MG63 (cell line): Measurements from ENCODE around the gene CALCOCO1. TPM values are rescaled to one million over a fixed set of nuclear protein-coding genes. Genes with fewer than 3 reads are reported as not detected.
A peak's percentile ranks its signal among the peaks of the same experiment; 100 is the strongest.

Experiments
- DNase-seq: peaks from one replicate; pipeline ENCODE4 v3.0.0-alpha.2; 2020
- H3K27me3 ChIP-seq: fragments of 250-450 bp; sonication (Bioruptor Pico); 2 replicates; pipeline ENCODE4 v1.5.1; 2020; ENCODE audit warnings: mild to moderate bottlenecking, moderate library complexity
- H3K36me3 ChIP-seq: fragments of 250-450 bp; sonication (Bioruptor Pico); 2 replicates; pipeline ENCODE4 v1.5.1; 2020; ENCODE audit warnings: mild to moderate bottlenecking, moderate library complexity
- H3K4me3 ChIP-seq: fragments of 250-450 bp; sonication (Bioruptor Pico); 2 replicates; pipeline ENCODE4 v1.5.1; 2020; ENCODE audit warnings: mild to moderate bottlenecking, moderate library complexity
- H3K9me3 ChIP-seq: fragments of 250-450 bp; sonication (Bioruptor Pico); 2 replicates; pipeline ENCODE4 v1.5.1; 2020; ENCODE audit warnings: mild to moderate bottlenecking, moderate library complexity
- total RNA-seq: library from RNA; depleted of rRNA; stranded (reverse); fragments of >200 nt; shearing (Covaris generic); gene quantifications from 2 replicates; pipeline ENCODE4 v1.2.3, GENCODE V29; 2014; ENCODE audit warnings: low replicate concordance

CALCOCO1 gene
- total RNA-seq, 1 experiment from 2014 or later: 42.4 TPM

DNA sequence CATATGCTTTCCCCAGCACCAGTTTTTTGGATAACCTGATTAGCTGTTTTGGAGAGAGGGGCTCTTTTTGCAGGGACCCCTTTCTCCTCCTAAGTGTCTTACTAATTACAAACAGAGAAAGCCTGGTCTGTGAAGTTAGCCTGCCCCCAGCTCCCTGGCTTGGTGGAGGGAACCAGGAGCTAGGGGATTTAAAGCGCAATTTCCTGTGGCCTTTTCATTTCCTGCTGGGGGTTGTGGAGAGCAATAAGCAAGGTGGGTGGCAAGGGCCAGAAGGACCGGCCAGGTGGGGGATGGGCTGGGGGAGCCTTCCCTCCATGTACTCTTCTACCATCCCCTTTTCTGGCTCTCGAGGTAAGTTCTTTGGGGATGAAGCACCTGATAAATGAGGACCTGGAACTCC is 28.6 kb upstream of the CALCOCO1 start:
- no peaks in the 10 kb centered on the region for H3K9me3 ChIP-seq

DNA sequence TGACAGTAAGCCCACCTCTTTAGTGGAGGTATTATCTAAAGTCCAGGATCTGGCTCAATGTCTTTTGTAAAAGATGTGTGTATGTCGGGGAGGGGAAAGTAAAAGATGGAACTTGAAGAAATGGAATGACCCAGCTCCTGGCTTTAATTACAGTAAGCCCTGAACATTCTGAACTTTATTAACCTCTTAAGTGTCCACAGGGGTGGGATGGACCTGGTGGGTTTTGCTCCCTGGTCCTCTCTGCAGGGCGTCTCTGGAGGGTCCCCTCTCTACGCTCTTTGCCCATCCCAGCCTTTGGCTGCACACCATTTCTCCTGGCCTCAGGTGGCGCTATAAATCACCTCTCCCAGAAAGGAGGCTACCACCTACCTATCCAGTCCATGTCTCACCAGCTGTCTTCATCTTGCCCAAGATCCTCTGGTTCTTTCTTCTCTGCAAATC is 28.2 kb upstream of the CALCOCO1 start:
- Histone ChIP-seq H3K36me3 (no peaks in the 10 kb centered on the region), H3K27me3 (no peaks in the 10 kb centered on the region), H3K4me3 (no peak overlapping the region), H3K9me3 (no peaks in the 10 kb centered on the region)
- DNase-seq: no peak

More for the DNA sequence above, 28.6 kb upstream of the CALCOCO1 start:
- Histone ChIP-seq H3K27me3 (no peaks in the 10 kb centered on the region), H3K4me3 (no peak overlapping the region), H3K36me3 (no peaks in the 10 kb centered on the region)
- DNase-seq: no peak

DNA sequence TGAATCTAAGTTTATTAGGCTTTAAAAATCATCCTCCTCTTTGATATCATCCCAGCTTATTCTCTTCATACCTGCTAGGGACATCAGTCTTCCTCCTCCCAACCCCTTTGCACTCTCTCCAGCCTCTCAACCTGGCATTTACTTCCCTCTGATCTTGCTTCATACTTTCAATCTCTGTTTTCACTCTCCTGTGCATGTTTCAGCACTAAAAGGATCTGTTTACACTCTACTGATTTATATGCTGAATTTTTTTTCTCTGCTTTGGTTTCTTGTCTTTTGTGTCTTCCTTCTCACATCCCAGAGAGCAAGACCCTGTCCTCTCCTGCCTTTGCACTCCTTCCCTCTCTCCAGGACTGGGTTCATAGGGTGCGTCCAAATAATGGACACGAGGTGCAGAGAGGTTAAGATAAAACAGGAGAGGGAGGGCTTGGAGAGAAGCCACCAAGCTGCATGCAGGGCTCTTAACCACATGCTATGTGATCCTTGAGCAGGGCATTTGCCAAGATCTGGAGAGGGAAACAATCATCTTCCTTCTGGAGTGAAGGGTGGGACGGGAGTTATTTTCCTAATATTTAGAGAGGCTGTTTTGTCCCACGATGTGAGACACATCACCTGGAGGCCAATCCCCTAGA is 27.5 kb upstream of the CALCOCO1 start:
- Histone ChIP-seq H3K27me3 (no peaks in the 10 kb centered on the region), H3K9me3 (no peaks in the 10 kb centered on the region), H3K36me3 (no peaks in the 10 kb centered on the region), H3K4me3 (no peak overlapping the region)
- peak; percentile 49 for DNase-seq

DNA sequence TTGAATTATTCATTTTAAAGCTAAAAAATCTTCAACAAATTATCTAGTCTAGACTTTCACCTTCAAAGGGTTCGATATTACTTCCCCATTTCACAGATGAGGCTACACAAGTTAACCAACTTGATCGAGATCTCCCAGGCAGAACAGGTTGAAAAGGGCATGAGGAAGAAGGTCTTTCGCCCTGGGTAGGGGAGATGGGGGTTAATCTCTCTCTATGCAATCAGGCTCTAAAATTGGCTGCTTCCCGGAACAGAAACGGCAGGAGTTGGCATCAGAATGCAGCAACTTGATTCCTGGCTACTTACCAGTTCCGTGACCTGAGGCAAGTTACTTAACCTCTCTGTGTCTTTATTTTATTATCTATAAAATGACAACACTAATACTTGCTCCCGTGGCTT is 26.9 kb upstream of the CALCOCO1 start:
- H3K4me3 ChIP-seq: no peak overlapping the region
- no peaks in the 10 kb centered on the region for H3K36me3 ChIP-seq
- H3K27me3 ChIP-seq: no peaks in the 10 kb centered on the region
- H3K9me3 ChIP-seq: no peaks in the 10 kb centered on the region
- DNase-seq: no peak

DNA sequence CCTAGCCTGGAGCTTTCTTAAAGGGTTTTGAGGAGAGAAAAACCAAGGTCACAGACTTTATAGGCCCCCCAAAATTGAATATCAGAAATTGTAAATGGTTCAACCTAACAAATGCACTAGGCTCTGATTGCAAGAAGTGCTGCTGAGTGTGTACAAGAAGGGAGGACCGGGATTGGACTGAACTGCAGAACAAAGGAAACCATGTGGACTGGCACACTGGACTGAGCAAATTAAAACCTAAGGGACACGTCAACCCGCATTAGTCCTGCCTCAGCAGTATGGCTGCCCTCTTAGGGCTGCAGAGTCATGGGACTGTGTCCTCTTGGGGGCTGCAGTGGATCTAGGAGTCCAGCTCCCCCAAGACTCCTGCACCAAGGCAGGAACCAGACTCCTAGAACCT is 25.4 kb upstream of the CALCOCO1 start:
- Histone ChIP-seq H3K4me3 (no peak overlapping the region), H3K27me3 (no peaks in the 10 kb centered on the region), H3K9me3 (no peaks in the 10 kb centered on the region), H3K36me3 (no peaks in the 10 kb centered on the region)
- no peak for DNase-seq

DNA sequence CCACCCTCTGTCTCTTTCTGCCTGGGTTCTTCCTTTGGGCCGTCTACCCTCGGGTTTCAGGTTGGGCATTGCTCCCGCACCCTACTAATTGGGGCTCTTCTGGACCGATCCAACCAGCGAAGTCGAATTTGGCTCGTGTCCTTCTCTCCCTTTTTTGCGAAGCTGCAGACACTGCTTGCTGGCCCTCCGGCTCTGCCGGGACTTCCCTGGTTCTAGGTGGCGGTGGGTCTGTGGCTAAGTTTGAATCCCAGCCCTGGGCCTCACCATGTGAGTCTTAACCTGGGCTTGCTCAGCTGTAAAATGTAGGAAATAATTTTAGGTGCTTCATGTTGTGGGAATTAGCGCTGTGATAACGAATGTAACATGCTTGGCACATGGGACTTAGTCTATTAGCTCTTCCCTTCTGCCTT is 24.9 kb upstream of the CALCOCO1 start:
- no peak overlapping the region for H3K4me3 ChIP-seq
- no peaks in the 10 kb centered on the region for H3K27me3 ChIP-seq
- no peaks in the 10 kb centered on the region for H3K9me3 ChIP-seq
- no peak for DNase-seq
- no peaks in the 10 kb centered on the region for H3K36me3 ChIP-seq

DNA sequence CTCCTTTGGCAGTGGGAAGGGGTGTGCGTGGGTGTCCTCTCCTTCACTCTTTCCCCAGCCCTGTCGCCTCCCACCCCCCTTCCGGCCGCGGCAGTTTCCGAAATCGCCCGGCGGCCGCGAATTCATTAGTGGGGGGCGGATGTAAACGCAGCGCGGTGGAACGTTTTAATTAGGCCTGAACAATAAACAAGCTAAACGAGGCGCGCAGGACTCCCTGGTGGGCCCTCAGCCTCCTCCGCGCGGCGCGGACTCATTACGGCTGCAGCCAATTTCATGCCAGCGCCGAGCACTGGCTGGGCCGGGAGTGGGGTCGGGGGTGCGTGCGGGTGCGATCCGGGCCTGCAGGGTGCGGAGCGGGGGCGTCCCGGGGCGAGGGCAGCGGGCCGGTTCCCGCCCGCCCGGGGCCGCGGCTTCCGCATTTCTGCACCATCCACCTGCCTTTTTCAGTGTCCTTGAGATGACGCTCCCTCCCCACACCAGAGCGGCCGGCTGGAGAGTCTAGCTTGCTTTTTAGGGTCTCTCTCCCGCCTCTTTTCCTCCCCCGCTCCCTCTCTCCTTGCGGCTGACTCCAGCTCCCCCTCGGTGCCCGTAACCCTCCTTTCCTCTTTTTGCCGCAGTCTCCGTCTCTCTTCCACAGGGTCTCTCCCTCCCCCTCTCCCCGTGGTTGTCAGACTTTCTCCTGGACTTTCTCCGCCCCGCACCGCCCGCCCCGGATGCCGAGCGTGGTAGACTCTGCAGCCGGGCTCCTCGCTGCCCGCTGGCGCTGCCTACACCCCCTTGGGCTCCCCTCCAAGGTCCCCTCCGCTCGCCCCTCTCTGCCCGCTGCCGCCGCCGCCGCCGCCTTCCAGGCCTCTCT is 24.3 kb upstream of the CALCOCO1 start, which contains the start of gene CISTR:
TSS of gene CISTR (minus strand) at position 644 of the 856 bp plus-strand sequence.
- Histone ChIP-seq H3K4me3 (no peak within 1 kb of the TSS), H3K27me3 (no peaks in the 10 kb centered on the region)
- no peak for DNase-seq

DNA sequence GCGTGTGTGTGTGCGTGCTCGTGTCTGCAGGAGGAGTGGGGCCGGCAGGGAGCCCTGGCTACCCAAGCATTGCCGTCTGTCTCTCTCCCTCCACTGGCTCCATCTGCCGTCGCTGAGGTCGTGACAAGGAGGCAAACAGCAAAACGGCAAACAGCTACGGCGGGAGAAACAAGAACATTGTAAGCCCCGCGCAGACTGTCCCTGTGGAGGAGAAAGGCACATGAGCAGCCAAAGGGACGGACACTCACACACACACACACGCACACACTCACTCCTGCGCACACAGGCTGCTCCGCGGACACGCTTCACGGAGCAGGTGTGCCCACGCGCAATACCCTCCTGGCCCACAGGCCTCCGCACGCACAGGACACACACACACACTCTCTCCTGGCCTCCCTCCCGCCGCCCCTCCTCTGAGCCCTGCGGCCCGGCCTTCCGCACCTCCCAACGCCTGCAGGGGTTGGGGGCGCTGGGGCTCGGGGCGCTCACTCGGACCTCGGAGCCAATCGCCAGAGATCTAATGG is 23.6 kb upstream of the CALCOCO1 start:
- Histone ChIP-seq H3K27me3 (no peaks in the 10 kb centered on the region), H3K9me3 (no peaks in the 10 kb centered on the region), H3K36me3 (no peaks in the 10 kb centered on the region), H3K4me3 (no peak overlapping the region)
- no peak for DNase-seq

More for the DNA sequence above, 24.3 kb upstream of the CALCOCO1 start, which contains the start of gene CISTR:
- no peaks in the 10 kb centered on the region for H3K36me3 ChIP-seq
- H3K9me3 ChIP-seq: no peaks in the 10 kb centered on the region

DNA sequence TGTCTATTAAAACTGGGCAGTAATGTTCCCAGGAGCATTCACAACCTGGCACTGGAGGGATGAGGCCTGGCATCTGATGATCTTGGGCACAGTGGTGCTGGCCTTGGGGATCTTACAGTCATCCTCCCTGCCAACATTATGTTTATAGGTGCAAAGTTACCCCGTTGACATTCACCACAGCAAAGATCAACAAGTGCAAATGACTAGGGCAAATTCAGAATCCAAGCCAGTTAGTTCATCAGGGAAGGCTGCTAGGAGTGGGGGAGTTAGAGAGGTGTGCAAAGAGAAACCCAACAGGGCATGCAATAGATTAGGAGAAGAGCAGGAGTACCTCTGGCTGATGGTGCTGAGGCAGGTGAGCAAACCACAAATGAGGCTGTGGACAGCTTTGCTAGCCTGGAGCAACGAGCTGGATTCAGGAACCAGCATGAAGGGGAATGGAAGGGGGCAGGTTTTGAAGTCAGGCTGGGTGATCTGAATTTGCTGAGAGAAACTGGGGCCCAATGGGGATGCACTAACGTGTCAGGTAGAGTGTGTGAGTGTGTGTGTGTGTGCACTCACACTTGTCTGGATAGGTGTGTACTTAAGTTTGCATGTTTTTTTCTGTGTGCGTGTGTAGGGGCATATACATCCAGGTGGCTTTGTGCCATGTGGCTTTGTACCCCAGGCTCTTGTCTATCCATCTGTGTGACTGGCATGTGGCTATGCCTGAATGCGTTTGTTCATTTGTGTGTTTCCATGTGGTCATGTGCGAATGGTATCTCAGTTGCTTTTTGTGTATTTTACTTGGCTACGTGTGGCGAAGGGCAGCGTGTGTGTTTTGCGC is 22.9 kb upstream of the CALCOCO1 start:
- Histone ChIP-seq H3K36me3 (no peaks in the 10 kb centered on the region), H3K4me3 (no peak overlapping the region), H3K27me3 (no peaks in the 10 kb centered on the region), H3K9me3 (no peaks in the 10 kb centered on the region)
- DNase-seq: no peak

DNA sequence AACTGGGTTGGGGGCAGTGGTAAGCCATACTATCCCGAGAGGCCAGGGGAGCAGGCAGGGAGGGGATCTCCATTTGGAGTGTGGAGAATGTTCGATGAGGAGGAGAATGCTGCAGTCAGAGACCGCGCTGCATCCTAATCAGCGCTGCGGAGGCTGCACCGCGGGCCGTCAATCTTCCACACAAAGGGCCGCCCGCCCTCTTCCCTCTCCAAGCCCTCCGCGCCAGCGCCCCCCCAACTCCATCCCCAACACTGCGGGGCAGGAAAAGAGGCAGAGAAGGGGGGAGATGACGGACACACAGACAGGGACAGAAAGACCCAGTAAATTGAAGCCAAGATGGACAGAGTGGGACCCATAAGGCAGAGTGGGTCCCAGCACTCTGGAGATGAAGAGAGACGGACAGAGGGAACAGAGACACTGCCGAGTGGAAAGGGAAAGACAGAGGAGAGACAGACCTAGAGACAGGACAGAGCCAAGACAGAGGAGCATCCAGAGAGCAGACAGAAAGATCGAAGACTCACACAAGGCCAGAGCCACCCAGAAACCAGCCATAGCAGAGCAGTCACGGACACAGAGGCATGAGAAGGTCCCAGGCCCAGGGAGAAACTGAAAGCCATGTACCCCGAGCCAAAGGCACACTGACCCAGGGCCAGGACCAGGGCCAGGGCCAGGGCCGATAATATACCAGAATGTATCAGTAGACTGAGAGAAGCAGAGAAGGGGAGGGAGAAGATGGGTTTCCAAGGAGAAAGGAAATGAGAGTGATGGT is 21.0 kb upstream of the CALCOCO1 start:
- H3K36me3 ChIP-seq: no peaks in the 10 kb centered on the region
- no peak for DNase-seq
- no peaks in the 10 kb centered on the region for H3K9me3 ChIP-seq
- no peak overlapping the region for H3K4me3 ChIP-seq
- no peaks in the 10 kb centered on the region for H3K27me3 ChIP-seq

DNA sequence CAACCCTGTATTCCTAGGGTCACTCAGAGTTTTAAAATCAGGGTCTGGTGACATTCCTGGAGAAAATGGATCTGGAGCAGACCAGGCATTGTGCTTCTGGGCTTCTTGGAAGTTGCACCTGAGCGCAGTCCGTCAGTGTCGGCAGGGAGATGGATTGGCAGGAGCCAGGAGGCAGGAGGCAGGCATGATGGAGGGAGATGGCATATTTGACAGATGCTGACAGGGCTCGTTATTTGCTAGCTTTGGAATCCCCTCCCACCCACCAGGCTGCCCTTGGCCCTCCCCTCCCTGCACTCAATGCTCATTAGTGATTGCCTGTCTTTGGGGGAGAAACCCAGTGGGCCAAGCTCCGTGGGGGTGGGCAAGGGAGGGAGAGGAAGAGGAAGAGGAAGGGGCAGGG is 19.8 kb upstream of the CALCOCO1 start:
- DNase-seq: no peak
- Histone ChIP-seq H3K27me3 (no peaks in the 10 kb centered on the region), H3K36me3 (no peaks in the 10 kb centered on the region), H3K4me3 (no peak overlapping the region), H3K9me3 (no peaks in the 10 kb centered on the region)

DNA sequence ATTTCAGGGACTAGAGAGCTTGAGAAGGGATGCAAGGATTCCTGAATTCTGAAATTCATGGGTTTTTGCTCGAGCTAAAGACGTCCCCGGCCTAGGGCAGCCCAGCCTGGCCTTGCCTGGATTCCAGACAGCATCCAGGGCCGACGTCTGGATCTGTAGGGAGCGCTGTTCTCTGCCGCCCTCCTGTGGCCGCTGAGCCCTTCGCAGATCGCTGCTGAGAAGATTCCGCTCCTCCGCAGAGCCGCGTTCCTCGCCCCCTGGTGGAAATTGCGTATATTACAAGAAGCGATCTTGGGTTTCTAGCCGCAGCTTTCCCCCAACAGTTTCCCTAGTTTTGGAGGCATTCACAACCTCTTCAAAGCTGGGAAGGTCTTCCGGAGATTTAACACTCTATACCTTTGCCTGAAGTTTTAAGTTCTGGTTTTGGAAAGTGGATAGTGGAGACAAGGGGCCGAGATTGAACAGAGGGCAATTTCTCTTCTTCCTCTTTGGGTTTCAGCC is 19.4 kb upstream of the CALCOCO1 start:
- no peaks in the 10 kb centered on the region for H3K27me3 ChIP-seq
- H3K36me3 ChIP-seq: no peaks in the 10 kb centered on the region
- no peak overlapping the region for H3K4me3 ChIP-seq
- peak; percentile 87 for DNase-seq
- no peaks in the 10 kb centered on the region for H3K9me3 ChIP-seq

DNA sequence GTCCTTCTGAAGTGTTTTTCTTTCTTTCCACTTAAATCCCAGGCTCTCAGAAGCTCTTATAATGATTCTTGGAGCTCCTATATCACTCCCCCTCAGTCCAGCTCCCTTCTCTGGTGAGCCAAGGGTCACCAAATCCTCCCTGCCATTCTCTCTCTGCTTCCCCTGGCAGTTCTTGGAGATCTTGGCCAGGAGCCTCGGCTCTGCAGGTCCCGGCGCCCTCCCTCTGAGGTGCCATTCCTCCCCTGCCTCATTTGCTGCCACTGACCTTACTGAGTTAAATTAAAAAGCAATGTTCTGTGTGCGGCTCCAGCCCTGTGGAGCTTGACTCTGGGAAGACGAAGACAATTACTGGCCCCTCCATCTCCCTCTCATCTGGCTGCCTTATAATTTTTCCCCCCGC is 17.5 kb upstream of the CALCOCO1 start:
- H3K27me3 ChIP-seq: no peaks in the 10 kb centered on the region
- no peak overlapping the region for H3K4me3 ChIP-seq
- H3K9me3 ChIP-seq: no peaks in the 10 kb centered on the region
- no peak for DNase-seq
- no peaks in the 10 kb centered on the region for H3K36me3 ChIP-seq

DNA sequence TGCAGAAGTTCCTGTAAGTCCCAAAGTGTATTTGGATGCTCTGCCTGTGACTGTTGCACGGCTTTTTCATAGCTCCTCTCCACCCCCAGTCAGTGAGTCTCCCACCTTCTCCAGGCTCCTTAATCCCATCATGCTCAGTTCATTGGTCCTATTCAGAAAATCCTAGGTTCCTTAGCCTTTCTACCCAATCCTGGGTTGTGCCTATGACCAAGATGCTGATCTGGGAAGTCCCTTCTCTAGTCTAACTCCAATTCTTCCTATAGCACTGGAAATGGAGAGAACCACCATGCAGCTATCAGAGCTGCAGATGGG is 16.8 kb upstream of the CALCOCO1 start:
- H3K27me3 ChIP-seq: no peaks in the 10 kb centered on the region
- no peak for DNase-seq
- H3K4me3 ChIP-seq: no peak overlapping the region
- H3K36me3 ChIP-seq: no peaks in the 10 kb centered on the region
- no peaks in the 10 kb centered on the region for H3K9me3 ChIP-seq

DNA sequence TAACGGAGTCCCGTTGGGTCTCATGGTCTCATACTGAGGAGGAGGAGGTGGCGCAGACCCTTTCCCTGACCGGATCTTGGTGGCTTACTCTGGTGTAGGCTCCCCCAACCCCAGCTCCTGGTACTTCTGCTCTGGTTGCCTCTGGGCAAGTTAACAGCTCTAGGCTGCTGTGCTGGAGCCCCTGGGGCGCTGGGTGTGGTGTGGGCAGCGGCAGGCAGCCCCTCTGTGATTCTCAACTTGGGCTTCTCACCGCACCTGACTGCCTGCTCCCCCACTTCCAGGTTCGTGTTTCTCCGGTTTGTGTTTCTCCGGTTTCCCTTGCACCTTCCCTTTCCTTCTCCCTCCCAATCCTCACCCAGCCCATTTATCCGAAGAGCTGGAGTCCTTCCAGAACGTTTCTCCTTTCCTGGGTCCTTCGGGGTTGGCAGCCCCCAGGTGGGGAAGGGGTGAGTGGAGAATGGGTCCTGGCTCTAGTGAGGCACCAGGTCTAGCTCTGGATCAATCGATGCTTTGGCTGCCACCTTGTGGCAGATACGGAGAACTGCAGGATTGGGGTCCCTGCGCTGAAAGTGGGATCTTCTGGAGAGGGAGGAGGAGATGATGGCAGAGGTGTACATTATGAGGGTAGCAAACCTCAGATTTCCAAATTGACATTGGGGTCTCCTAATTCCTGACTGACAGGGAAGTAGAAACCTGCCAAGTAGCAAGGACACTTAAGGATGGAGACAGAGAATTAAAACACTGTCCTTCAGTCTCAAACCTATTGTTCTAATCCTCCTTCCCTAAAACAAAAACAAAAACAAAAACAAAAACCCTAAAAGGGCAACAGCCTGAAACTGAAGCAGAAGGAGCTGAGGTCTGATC is 16.2 kb upstream of the CALCOCO1 start:
- peak; percentile 27 for DNase-seq
- H3K27me3 ChIP-seq: no peaks in the 10 kb centered on the region
- H3K9me3 ChIP-seq: no peaks in the 10 kb centered on the region
- no peak overlapping the region for H3K4me3 ChIP-seq
- no peaks in the 10 kb centered on the region for H3K36me3 ChIP-seq
